Activated T-cell treated with anti-CD3 and anti-CD28 coated beads for 4 hours (primary cell): ENCODE results near the gene LRRC45.

ENCODE experiments used
- DNase-seq: peaks from one replicate; pipeline ENCODE4 v3.0.0-alpha.2; 2020

The LRRC45 gene

GRCh38 chr17:81994593-81995462 is 28.3 kb upstream of the LRRC45 start:
- DNase-seq = no peak

- DNase-seq = no peak
Observed at GRCh38 chr17:81995463-81996231, 27.5 kb upstream of the LRRC45 start.

GRCh38 chr17:81996232-81996756 is 26.8 kb upstream of the LRRC45 start:
- no peak for DNase-seq

DNA sequence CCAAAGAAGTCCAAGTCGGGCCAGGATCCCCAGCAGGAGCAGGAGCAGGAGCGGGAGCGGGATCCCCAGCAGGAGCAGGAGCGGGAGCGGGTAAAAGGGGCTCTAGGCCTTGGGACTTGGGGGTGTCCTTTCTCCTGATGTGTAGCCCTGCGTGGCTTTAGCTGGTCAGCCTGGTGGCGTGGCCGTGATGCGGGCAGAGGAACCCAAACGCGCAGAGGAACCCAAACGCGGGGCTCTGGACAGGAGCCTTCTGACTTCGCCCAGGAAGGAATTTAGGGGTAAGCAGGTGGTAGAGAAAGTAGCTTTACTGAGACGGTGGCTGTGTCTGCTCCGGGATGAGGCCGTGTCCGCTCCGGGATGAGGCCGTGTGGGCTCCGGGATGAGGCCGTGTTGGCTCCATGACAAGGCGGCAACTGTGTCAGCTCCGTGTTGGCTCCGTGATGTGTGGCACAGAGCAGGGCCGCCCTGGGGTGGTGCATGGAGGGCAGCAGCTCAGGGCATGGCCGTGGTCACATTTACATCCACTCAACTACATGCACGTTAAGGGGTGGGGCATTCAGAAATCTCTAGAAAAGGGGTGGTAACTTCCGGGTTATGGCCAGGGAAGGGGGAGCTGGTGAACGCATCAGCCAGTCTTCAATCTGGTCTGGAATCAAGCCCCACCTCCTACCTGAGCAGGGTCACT is 26.2 kb upstream of the LRRC45 start:
- no peak for DNase-seq

- DNase-seq = no peak
Observed at GRCh38 chr17:81998212-81998611, 24.9 kb upstream of the LRRC45 start.

DNA sequence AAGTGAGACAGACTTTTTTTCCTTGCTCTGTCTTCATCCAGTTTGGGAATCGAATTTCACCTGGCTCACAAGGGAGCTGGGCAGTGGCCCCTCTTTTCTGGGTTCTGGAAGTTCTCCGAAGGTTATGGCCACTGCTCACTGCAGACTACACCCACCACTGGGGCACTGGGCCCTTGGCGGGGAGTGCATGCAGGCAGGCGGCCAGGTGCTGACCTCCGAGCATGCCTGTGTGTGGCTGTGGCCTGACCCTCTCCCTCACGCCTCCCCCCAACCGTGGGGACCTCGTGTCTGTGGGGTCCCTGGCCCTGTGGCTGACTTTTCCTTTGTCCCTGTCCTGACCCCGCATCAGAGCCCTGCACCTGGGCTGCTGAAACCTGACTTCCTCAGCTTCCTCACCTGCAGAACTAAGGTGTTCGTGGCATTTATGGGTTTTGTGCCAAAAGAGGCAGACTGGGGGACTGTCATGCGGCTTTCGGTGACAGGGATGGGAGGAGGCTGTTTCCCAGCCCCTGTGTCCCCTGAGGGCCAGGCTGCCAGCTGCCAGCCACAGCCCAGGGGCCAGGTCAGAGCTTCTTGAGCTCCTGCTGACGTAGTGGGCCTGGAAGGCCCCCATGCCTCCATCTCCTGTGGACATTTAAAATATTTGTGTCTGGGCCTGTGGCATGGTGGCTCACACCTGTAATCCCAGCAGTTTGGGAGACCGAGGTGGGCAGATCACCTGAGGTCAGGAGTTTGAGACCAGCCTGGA is 24.2 kb upstream of the LRRC45 start:
- DNase-seq = no peak

- no peak for DNase-seq
Observed at GRCh38 chr17:81999587-81999975, 23.5 kb upstream of the LRRC45 start.

DNA sequence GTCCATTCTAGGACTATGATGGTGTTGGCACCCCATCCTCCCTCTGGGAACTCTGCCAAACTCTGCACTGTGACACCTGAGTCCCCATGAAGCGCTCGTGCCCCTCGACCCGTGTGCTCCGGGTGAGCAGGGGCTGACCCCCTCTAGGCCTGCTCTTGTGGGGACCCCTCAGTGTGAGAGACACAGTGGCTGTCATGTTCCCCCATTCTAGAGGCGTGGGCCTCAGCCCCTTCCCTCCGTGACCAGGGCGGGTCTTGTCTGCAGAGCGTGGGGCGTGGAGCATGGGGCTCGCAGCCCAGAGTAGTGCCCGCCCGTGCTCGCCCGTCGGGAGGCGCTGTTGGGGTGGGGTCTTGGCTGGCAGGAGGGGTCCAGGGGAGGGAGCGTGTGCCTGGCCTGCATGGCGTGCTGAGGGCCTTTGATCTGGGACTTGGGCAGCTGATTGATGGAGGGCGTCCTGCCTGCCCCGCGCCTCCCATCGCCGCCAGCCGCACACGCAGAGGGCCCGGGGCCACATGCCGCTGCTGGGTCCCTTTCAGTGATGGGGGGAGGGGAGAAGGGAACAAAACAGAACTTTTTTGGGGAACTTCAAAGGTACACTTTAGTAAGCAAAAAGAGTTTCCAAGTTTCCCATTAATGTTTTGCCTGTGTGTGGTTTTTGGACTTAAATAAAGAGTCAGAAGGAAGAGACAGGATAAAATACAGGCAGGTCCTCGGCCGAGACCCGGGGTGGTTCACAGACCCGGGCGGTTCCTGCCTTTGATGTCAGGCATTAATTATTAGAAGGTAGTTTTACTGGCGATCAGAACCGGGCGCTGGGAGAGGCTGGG is 22.9 kb upstream of the LRRC45 start:
- no peak for DNase-seq

GRCh38 chr17:82000803-82001570 is 22.1 kb upstream of the LRRC45 start:
- no peak for DNase-seq

GRCh38 chr17:82001571-82002056 is 21.5 kb upstream of the LRRC45 start:
- no peak for DNase-seq

DNA sequence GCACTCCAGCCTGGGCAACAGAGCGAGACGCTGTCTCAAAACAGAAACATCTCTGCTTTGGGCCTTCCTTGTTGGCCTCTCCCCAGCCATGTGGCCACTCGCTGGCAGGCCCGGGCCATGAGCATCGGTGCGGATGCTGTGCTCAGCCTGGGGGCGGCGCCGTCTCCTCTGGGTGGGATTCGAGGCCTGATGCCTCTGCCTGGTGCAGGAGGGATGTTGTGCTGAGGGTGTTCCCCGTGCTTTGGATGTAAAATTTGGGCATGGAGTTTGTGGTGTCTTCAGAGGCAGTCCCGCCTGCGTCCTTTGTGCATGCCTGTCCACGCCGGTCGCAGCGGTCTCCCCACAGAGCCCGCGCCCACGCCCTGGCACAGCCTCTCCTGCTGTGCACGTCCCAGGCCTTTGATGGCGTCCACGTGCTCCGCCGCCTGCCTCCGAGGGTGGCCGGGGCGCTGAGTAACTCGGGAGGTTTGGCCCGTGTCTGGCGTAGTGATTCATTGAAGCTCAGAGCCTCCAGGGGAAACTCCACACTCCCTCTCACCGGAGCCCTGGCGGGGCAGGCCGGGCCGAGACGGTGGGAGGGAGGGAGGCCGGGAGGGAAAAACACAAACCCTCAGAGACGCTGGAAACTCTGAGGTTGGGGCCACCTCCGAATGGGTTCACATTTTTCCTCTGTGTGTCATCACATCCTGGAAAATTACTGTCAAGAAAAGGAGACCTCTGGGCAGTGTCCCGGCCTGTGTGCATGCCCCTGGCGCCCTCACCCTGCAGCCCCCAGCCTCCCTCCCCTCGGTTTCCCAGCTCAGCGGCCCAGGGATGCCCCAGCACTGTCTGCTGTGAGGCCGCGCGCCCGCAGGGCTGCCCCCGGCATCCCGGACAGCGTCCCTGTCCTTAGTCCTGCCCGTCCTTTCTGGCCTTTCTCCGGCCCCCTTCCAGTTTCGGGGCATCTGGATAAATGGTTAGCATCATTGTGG is 19.4 kb upstream of the LRRC45 start:
- no peak for DNase-seq

GRCh38 chr17:82004517-82005455 is 18.3 kb upstream of the LRRC45 start:
- DNase-seq = no peak

- DNase-seq = no peak
Observed at GRCh38 chr17:82005701-82006348, 17.3 kb upstream of the LRRC45 start.

DNA sequence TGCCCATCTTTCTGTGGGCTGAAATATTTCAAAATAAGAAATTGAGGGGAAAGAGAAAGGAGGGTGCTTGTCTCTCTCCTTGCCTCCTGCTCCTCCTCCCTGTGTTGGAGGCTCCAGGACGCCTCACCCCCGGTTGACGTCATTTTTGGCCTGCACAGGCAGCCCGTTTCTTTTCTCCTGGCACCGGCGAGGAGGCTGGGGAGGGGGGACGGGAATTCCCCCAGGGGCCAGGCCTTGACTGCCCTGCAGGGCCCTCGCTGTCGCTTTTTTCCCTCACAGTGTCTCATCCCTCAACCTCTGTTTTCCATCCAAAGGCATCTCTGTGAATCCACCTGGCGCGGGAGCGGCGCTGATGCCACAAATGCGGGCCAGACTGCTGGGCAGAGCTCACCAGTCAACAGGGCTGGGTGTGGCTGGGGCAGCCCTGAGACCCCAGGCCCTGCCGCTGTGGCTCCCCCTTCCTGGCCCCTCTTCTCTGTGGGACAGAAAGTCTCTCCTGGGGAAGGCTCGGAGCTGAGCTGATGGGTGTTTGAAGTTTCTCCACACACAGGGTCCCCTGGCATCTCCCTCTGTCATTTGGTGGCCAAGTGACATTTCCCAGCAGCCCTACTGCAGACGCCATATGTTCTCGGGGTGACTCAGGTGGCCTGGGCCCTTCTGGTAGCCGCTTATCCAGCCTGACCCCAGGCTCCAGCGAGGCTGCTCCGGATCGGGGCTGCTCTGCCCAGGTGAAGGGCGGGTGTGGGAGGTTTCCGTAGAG is 16.5 kb upstream of the LRRC45 start:
- DNase-seq = no peak

DNA sequence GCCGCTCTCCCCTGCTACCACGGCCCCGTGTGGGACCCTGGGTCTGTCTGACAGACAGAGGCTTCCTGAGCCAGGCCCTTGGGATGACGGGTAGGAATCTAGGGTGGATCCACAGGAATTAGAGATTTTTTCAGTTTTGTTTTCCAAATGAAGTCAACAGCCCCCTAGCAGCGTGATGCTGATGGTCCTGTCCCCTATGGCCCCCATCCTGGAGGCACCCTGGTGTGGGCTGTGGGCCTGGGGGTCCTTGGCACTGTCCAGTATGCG is 15.9 kb upstream of the LRRC45 start:
- DNase-seq = no peak

GRCh38 chr17:82007495-82008257 is 15.4 kb upstream of the LRRC45 start:
- DNase-seq = no peak
